Mesothelial cell of epicardium (in vitro differentiated cells): Measurements from ENCODE around the gene CSH2. TPM values are rescaled to one million over a fixed set of nuclear protein-coding genes. Genes with fewer than 3 reads are reported as not detected.
A peak's percentile ranks its signal among the peaks of the same experiment; 100 is the strongest.
"Not testable (repeated sequence)": the region's sequence is repeated elsewhere in the genome, so short reads cannot be mapped to it uniquely, and the experiment has no call there.

ENCODE experiments used
- DNase-seq, 2 experiments: peaks; one replicate each; pipeline ENCODE4 v3.0.0; 2021; ENCODE audit warnings: low spot score in 2 of 2; ENCODE audit not compliant: unreplicated experiment in 2 of 2
- H3K27ac Mint-ChIP-seq: 2 replicates; pipeline ENCODE4 v1.8.0; 2021; ENCODE audit warnings: mixed read lengths
- H3K27me3 Mint-ChIP-seq: 2 replicates; pipeline ENCODE4 v1.8.0; 2021; ENCODE audit warnings: low read depth, mixed read lengths
- H3K36me3 Mint-ChIP-seq: 2 replicates; pipeline ENCODE4 v1.8.0; 2021; ENCODE audit warnings: mixed read lengths
- H3K4me1 Mint-ChIP-seq: 2 replicates; pipeline ENCODE4 v1.8.0; 2021; ENCODE audit warnings: mixed read lengths
- H3K4me3 Mint-ChIP-seq: 2 replicates; pipeline ENCODE4 v1.8.0; 2021; ENCODE audit warnings: mild to moderate bottlenecking, moderate library complexity, mixed read lengths
- H3K9me3 Mint-ChIP-seq: 2 replicates; pipeline ENCODE4 v1.8.0; 2021; ENCODE audit warnings: mixed read lengths
- total RNA-seq: library from RNA; stranded (reverse); gene quantifications from 3 replicates; pipeline ENCODE4 v1.2.1, GENCODE V29; 2021
- TF ChIP-seq, protein P1 (sequence below): fragments of 200-600 bp; sonication (generic); IDR thresholded peaks from one replicate; pipeline ENCODE4 v1.5.0; 2021; ENCODE audit warnings: antibody characterized with exemption; ENCODE audit not compliant: unreplicated experiment

The CSH2 gene
- total RNA-seq, 1 donor from 2014 or later, result not detected

DNA sequence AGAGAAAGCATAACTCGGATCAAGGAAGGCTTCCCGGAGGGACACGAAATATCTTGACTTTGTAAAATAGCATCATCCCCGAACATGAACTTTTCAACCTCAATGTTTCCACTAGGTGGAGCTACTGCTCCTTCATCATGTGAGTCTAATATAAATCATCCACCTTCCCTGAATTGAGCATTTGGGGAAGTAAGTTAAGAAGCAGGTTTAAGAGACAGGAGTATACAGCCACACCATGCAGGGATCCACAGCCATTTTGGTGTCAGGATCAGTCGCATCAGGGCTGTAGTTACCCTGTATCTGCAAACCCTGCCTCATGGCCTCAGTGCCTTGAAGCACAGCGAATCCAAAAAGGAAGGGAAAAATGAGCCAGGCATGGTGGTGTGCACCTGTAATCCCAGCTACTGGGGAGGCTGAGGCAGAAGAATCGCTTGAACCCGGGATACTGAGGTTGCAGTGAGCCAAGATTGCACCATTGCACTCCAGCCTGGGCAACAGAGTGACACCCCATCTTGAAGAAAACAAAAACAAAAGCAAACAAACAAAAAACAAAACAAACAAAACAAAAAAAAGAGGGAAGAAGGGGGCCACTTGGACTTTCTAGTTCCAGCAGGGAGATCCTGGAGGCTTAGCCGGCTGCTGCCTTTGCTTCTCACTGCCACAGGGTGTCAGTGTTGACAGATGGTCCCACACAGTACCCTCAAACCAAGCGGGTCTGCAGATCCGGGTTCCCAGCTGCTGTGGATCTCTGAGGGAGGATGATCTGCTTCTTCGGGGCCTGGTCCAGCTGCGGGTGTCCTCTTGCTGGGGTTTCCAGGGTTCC is 15.8 kb upstream of the CSH2 start:
- H3K27ac Mint-ChIP-seq, H3K36me3 Mint-ChIP-seq, DNase-seq, H3K9me3 Mint-ChIP-seq, H3K4me3 Mint-ChIP-seq, H3K27me3 Mint-ChIP-seq: not testable (repeated sequence)
- TF ChIP-seq, protein P1, sequence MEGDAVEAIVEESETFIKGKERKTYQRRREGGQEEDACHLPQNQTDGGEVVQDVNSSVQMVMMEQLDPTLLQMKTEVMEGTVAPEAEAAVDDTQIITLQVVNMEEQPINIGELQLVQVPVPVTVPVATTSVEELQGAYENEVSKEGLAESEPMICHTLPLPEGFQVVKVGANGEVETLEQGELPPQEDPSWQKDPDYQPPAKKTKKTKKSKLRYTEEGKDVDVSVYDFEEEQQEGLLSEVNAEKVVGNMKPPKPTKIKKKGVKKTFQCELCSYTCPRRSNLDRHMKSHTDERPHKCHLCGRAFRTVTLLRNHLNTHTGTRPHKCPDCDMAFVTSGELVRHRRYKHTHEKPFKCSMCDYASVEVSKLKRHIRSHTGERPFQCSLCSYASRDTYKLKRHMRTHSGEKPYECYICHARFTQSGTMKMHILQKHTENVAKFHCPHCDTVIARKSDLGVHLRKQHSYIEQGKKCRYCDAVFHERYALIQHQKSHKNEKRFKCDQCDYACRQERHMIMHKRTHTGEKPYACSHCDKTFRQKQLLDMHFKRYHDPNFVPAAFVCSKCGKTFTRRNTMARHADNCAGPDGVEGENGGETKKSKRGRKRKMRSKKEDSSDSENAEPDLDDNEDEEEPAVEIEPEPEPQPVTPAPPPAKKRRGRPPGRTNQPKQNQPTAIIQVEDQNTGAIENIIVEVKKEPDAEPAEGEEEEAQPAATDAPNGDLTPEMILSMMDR, result peak; percentile 53
- peaks cover 12% of the 10 kb centered on the region for H3K4me1 Mint-ChIP-seq

DNA sequence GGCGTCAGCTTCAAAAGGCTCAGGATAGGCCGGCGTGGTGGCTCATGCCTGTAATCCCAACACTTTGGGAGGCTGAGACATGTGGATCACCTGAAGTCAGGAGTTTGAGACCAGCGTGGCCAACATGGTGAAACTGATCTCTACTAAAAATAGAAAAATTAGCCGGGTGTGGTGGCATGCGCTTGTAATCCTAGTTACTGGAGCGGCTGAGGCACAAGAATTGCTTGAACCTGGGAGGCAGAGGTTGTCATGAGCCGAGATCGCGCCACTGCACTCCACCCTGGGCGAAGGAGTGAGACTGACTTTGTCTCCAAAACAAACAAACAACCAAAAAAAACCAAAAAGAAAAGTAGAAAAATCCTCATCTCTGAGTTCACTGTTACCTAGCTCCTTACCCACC is 11.6 kb upstream of the CSH2 start:
- not testable (repeated sequence) for DNase-seq, H3K9me3 Mint-ChIP-seq, H3K4me3 Mint-ChIP-seq, H3K27me3 Mint-ChIP-seq, H3K36me3 Mint-ChIP-seq, H3K4me1 Mint-ChIP-seq, H3K27ac Mint-ChIP-seq

DNA sequence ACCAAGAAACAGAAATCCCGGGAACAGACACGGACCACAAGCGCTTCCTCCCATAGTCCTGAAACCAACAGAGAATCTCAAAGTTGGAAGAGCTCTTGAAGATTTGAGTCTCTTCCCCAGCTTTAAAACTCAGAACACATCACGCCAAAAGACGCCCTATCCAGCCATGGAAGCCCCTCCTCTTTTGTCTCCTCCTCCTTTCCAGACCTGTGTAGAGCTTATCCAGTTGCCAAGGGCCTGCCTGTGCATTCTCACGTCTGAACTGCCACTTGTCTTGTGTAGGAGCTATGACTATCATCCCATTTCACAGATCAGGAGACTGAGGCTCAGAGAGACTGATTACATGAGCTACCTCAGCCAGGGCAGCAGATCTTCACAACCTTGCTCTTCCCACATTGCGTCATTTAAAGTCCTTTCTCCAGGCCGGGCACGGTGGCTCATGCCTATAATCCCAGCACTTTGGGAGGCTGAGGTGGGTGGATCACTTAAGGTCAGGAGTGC is 9.2 kb upstream of the CSH2 start:
- H3K27me3 Mint-ChIP-seq, result peaks cover 15% of the 10 kb centered on the region
- not testable (repeated sequence) for H3K27ac Mint-ChIP-seq, H3K4me3 Mint-ChIP-seq, H3K4me1 Mint-ChIP-seq, DNase-seq, H3K9me3 Mint-ChIP-seq, H3K36me3 Mint-ChIP-seq

DNA sequence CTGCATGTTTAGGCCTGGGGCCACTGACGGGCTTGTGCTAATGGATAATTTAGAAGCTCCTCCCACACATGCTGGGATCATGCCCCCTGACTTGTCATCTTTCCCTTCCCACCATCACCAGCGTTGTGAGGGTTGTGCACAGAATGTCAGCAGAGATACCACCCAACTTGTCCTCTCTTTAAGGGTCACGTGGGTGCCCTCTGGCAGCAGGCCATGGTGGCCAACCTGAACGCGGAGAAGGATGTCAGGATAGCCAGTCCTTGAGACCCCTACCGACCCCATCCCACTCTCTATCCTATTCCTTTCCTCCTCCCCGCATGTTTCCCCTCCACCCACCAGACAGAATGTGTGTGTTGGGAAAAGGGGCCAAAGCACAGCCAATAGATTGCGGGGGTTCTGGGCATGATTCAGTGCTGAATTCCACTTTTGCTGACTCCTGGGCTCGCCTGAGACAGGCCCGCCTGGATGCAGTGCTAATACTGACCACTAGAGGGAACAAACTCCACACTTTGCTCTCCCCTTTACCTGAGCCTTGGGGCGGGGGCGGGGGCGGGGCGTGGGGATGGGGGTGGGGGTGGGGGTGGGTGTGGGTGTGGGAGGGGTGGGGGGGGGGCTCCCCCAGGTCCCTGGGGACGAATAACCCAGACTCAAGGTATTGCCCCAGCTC is 8.6 kb upstream of the CSH2 start, which contains the start of gene GH2:
TSS of gene GH2 (minus strand) at position 10 of the 667 bp plus-strand sequence. CDS start 143 bp downstream, outside the sequence.
- peaks cover 19% of the 10 kb centered on the region for H3K27me3 Mint-ChIP-seq
- TF ChIP-seq, protein P1, result peak; percentile 62
- no peak within 1 kb of the TSS for H3K27ac Mint-ChIP-seq
- no peaks in the 10 kb centered on the region for H3K4me1 Mint-ChIP-seq
- DNase-seq, result peak in 1 of 2 experiments; percentile 73
- no peak within 1 kb of the TSS for H3K4me3 Mint-ChIP-seq
- H3K36me3 Mint-ChIP-seq, result no peaks in the 10 kb centered on the region
- no peaks in the 10 kb centered on the region for H3K9me3 Mint-ChIP-seq

DNA sequence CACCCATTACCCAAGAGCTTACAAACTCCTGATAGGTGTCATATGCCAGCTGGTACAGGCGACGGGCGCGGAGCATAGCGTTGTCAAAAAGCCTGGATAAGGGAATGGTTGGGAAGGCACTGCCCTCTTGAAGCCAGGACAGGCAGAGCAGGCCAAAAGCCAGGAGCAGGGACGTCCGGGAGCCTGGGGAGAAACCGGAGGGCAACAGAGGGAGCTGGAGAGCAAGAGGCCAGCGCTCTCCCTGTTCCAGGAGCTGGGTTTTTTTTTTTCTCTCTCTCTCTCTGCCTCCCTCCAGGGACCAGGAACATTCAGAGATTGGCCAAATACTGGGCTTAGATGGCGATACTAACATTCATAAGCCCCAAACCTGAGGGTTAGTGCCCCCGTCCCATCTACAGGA is 7.9 kb upstream of the CSH2 start:
- H3K9me3 Mint-ChIP-seq, H3K27ac Mint-ChIP-seq, H3K4me3 Mint-ChIP-seq, DNase-seq, H3K4me1 Mint-ChIP-seq, H3K36me3 Mint-ChIP-seq: not testable (repeated sequence)
- H3K27me3 Mint-ChIP-seq, result peaks cover 20% of the 10 kb centered on the region

DNA sequence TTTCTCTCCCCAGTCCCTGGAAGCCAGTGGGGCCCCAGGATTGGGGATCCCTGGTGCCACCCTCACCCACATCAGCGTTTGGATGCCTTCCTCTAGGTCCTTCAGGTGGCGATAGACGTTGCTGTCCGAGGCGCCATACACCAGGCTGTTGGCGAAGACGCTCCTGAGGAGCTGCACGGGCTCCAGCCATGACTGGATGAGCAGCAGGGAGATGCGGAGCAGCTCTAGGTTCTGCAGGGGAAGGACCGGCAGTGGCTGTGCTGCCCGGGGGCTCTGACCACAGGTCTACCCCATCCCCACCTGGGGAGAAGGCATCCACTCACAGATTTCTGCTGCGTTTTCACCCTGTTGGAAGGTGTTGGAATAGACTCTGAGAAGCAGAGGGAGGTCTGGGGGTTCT is 7.2 kb upstream of the CSH2 start:
- Mint-ChIP-seq H3K27me3 (peaks cover 22% of the 10 kb centered on the region), H3K4me1 (no peaks in the 10 kb centered on the region), H3K27ac (no peak overlapping the region), H3K36me3 (no peaks in the 10 kb centered on the region), H3K4me3 (no peak overlapping the region), H3K9me3 (no peaks in the 10 kb centered on the region)
- DNase-seq, result no peak
- TF ChIP-seq, protein P1, result no peak

DNA sequence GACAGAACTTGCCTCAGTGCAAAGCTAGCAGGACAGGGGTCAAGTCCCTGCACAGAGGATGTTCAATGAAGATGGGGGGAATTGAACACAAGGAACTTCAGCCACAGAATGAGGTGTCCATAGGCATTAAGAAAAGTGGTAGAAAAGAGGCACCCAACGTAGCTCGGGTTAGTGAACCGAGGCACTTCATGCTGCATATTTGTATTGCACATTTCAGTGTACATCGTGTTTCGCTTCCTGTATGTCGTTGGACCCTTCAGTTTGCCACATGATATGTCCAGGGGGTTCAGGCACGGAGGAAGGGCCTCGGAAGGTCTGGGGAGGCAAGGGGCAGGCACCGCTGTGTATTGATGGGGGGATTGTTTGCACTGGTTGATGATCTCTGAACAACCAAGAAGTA is 4.9 kb upstream of the CSH2 start:
- not testable (repeated sequence) for H3K4me3 Mint-ChIP-seq, H3K4me1 Mint-ChIP-seq, DNase-seq, H3K36me3 Mint-ChIP-seq, H3K27ac Mint-ChIP-seq, H3K9me3 Mint-ChIP-seq
- peaks cover 24% of the 10 kb centered on the region for H3K27me3 Mint-ChIP-seq

DNA sequence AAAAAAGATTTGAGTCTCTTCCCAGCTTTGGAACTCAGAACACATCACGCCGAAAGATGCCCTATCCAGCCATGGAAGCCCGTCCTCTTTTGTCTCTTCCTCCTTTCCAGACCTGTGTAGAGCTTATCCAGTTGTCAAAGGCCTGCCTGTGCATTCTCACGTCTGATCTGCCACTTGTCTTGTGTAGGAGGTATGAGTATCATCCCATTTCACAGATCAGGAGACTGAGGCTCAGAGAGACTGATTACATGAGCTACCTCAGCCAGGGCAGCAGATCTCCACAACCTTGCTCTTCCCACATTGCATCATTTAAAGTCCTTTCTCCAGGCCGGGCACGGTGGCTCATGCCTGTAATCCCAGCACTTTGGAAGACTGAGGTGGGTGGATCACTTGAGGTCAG is 1.2 kb upstream of the CSH2 start:
- H3K27me3 Mint-ChIP-seq, result peaks cover 21% of the 10 kb centered on the region
- H3K4me1 Mint-ChIP-seq, H3K36me3 Mint-ChIP-seq, DNase-seq, H3K27ac Mint-ChIP-seq, H3K9me3 Mint-ChIP-seq, H3K4me3 Mint-ChIP-seq: not testable (repeated sequence)

DNA sequence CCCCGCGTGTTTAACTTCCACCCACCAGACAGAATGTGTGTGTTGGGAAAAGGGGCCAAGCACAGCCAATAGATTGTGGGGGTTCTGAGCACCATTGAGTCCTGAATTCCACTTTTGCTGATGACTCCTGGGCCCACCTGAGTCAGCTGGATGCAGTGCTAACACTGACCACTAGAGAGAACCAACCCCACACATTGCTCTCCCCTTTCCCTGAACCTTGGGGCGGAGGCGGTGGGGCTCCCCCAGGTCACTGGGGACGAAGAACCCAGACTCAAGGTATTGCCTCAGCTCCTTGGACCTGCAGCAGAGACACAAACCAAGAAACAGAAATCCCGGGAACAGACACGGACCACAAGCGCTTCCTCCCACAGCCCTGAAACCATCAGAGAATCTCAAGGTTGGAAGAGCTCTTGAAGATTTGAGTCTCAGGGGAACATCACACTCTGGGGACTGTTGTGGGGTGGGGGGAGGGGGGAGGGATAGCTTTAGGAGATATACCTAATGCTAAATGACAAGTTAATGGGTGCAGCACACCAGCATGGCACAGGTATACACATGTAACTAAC is 667 bp upstream of the CSH2 start:
- not testable (repeated sequence) for H3K9me3 Mint-ChIP-seq, H3K36me3 Mint-ChIP-seq, DNase-seq, H3K4me3 Mint-ChIP-seq, H3K27ac Mint-ChIP-seq
- H3K4me1 Mint-ChIP-seq, result peaks cover 12% of the 10 kb centered on the region
- peaks cover 21% of the 10 kb centered on the region for H3K27me3 Mint-ChIP-seq

DNA sequence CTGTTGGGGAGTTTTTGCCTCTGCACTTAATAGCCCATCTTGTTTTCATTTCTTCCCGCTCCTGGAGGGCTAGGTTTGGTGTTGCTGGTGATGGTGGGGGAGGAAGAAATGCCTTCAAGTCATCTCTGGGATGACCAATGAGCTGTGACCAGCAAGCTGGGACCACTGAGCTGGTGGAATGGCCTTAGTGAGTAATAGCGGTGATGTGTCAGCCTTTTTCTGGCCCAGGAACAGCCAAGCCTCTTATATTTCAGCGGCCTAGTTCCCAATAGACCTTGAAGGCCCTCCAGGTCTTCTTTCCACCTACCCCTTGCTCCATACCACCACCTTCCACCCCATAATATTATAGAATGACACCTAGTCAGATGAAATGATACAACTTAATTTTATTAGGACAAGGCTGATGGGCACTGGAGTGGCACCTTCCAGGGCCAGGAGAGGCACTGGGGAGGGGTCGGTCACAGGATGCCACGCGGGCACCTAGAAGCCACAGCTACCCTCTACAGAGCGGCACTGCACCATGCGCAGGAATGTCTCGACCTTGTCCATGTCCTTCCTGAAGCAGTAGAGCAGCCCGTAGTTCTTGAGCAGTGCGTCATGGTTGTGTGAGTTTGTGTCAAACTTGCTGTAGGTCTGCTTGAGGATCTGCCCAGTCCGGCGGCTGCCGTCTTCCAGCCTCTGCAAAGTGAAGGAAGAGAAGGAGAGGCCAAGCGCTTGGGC is 1.7 kb downstream of the CSH2 start:
- peaks cover 13% of the 10 kb centered on the region for H3K4me1 Mint-ChIP-seq
- DNase-seq, H3K9me3 Mint-ChIP-seq, H3K27me3 Mint-ChIP-seq, H3K36me3 Mint-ChIP-seq, H3K27ac Mint-ChIP-seq, H3K4me3 Mint-ChIP-seq: not testable (repeated sequence)
